MM.1S (cell line): ENCODE results near the gene ARTN.

ENCODE experiments used
- CTCF ChIP-seq: fragments of 300-600 bp; sonication (generic); IDR thresholded peaks from 2 replicates; pipeline ENCODE4 v1.5.1; 2016; ENCODE audit warnings: antibody characterized with exemption, low read length, mixed read lengths
- EZH2 ChIP-seq: fragments of 300-600 bp; sonication (generic); optimal IDR thresholded peaks from 2 replicates; pipeline ENCODE3; 2017; ENCODE audit warnings: low read depth, mild to moderate bottlenecking, antibody characterized with exemption, low read length, mixed read lengths
- EZH2phosphoT487 ChIP-seq: fragments of 300-600 bp; sonication (generic); IDR thresholded peaks from 2 replicates; pipeline ENCODE4 v1.6.1; 2018; ENCODE audit warnings: antibody characterized with exemption, low read length

DNA sequence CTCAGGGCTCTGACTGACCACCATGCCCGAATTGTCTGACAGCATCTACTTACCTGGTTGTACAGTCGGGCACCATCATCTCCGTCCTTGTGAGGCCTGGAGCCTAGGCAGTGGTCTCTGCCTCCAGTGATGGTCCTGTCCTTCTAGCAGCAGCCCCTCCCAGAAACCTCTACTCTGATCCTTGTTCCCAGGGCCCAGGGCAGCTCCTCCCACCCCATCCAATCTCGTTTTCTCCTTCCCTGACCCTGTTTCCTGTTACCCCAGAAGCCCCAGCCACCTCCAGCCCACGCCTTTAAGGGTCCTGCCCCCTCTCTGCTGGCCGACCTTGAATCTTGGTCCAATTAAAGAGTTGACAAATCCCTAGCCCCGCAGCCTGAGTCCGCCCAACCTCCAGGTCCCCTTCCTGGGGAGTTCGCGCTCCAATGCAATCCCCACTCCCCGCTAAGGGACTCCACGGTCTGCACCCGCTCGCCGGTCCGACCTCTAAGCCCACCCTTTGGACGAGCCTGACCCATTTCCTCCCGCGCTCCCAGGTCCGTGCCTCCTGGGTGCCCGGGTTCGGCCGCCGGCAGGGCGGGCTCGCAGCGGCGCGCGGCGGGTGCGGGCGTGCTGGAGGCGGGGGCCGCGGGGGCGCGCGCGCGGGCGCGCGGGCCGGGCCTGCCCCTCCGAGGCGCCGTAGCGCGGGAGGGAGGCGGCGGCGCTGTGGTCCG is 45.1 kb downstream of the ARTN start, which contains the start of gene B4GALT2:
- TF ChIP-seq CTCF (no peak), EZH2 (no peak), EZH2phosphoT487 (no peak)
